HG03520 (cell line): Measurements from ENCODE around the gene TMED5.

ENCODE experiments used
- ATAC-seq: cut with Tn5 transposase; IDR thresholded peaks from one replicate; pipeline ENCODE4 v1.9.1; 2021; ENCODE audit warnings: mild to moderate bottlenecking, moderate library complexity; ENCODE audit not compliant: unreplicated experiment

The TMED5 gene

GRCh38 chr1:93124556-93125355 lies 55.5 kb downstream of the TMED5 start:
- no peak for ATAC-seq

GRCh38 chr1:93123201-93123783 lies 56.9 kb downstream of the TMED5 start:
- no peak for ATAC-seq

GRCh38 chr1:93120614-93121013 lies 59.6 kb downstream of the TMED5 start:
- ATAC-seq = no peak

DNA sequence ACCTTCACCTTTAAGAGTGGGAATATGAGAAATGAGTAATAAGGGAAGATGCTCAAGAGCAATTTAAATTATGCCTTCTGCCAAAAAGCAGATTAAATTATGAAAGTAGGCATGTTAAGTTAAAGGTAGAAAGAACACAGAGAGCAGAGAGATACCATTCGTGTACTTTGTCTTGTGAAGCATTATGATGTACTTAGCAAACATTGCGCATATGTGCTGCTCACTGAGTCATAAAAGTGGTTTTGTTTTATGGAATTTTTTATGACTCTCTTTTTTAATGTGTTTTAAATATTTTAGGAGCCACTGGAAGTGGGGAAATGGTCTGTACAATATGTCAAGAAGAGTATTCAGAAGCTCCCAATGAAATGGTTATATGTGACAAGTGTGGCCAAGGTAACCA lies 65.8 kb downstream of the TMED5 start:
- no peak for ATAC-seq

DNA sequence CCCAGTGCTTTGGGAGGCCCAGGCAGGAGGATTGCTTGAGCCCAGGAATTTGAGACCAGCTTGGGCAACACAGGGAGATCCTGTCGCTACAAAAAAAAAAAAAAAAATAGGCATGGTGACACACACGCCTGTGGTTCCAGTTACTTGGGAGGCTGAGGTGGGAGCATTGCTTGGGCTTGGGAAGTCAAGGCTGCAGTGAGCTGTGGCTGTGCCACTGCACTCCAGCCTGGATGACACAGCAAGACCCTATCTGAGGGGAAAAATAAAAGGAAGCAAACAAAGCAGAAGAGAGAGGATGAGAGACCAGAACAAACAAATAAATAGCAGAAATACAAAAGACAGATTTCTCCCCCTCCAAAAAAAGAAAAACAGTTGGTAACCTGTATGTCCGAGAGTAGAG lies 67.1 kb downstream of the TMED5 start:
- no peak for ATAC-seq

DNA sequence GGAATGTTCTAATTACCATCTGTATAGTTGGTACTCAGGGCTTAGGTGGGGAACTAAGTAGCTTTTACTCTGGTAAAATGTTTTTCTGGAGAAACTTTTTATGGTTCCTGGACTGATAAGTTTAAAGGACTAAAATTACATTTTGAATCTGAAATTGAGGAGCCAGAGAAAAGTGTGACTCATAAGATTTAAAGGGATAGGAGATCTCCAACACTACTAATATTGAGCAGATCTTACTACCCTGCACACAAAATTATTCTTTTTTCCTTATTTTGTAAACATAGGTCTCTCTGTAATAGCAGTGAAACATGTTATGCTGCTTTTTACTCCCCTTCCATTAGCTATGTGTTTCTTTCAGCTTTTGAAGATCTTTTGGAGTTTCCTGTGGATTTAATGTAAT lies 68.7 kb downstream of the TMED5 start:
- ATAC-seq = no peak

- no peak for ATAC-seq
Measured at GRCh38 chr1:93111065-93111464, 69.1 kb downstream of the TMED5 start.

GRCh38 chr1:93109578-93109977 lies 70.6 kb downstream of the TMED5 start:
- no peak for ATAC-seq

DNA sequence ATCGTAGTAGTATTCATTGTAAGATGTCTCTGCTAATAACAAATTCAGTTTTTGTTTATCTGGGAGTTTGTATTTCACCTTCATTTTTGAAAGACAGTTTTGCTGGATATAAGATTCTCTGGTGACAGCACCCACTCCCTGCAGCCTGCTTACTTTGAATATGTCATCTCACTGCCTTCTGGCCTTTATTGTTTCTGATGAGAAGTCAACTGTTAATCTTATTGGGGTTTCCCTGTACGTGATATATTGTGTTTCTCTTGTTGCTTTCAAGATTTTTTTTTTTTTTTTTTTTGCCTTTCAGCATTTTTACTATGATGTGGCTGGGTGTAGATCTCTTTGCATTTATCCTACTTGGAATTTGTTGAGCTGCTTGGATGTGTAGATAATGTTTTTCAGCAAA lies 71.9 kb downstream of the TMED5 start:
- ATAC-seq = no peak

DNA sequence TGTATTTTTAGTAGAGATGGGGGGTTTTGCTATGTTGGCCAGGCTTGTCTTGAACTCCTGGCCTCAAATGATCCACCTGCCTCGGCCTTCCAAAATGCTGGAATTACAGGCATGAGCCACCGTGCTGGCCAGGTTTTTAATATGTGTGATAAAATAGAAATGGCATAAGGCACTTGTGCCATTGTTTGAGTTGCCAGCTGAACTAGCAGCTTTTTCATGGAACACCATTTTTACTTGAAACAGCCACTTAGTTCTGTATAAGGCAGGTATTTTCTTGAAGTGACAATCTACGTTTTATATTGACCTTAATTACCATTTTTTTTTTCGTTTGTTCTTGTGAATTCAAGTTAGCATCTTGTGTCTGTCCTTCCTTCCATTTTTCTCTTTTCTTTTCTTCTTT lies 72.8 kb downstream of the TMED5 start:
- ATAC-seq = no peak

- ATAC-seq = no peak
Measured at GRCh38 chr1:93106226-93106625, 74.0 kb downstream of the TMED5 start.

- no peak for ATAC-seq
Measured at GRCh38 chr1:93102142-93102541, 78.1 kb downstream of the TMED5 start.
